ENCODE data around the gene SERTAD2.
A peak's percentile ranks its signal among the peaks of the same experiment; 100 is the strongest.

The SERTAD2 gene

DNA sequence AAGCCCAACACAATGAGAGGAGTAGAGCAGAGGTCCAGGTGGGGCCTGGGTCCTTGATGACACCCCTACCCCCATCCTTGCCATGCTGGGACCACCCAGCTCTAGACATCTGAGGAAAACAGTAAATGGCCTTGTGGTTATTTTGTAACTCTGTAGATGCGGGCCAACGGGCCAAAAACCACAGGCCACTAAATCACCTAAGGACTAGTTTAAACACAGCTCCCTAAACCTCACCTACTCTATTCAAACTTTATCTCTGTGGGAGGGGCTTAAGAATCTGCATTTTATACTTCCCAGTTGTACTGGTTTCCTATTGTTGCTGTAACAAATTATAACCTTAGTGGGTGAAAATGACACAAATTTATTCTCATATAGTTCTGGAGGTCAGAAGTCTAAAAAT is 19.0 kb upstream of the SERTAD2 start:
- DNase-seq (ENCODE audit: low read depth): no peak

DNA sequence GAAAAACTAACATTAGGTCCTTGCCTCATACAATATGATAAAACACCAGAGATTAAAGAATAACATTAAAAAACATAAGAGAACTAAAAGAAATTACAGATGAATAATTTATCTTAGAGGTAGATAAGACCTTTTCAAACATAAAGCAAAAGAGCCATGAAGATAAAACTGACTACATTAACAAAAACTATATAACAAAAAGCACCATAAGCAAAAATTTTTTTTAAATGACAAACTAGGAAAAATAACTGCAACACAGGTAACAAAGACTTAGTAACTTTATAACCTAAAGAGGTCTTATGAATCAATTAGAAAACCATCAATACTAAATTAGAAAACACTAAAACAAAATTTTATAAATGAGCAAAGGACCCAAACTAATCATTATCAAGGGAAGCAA is 16.3 kb upstream of the SERTAD2 start:
- no peak for DNase-seq (ENCODE audit: low read depth)

DNA sequence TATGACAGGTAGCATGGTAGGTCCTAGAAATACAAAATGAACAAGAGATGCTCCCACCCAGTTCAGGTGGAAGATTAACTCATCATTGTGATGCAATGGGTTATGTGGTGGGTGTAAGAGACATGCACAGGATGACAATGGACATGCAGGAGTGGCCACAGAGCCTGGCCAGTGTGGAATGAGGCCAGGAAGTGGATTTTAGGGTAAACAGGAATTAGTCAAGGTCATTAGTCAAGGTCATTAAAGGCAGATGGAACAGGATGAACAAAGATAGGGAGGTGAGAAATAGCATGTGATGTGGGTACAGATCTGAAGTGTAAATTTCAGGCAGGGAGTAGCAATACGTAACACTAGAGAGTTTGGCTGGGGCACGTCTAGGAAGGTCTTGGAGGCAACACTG is 15.6 kb upstream of the SERTAD2 start:
- no peak for DNase-seq (ENCODE audit: low read depth)

DNA sequence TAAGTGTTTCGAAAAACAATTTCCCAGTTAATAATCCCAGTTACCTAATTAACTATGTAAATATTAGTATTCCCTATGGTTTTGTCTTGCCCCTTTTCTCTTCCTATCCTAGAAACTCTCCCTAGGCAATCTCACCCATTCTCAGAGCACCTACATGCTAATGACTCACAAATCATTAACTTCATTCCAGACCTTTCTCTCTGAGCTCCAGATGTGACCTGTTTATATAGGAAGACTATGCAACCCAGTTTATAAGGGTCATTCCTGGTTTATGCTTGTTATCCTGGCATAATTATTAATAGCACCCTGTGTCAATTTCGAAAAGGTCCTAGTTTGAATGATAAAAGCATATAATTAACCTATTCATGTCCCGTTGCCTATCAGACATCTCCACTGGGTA is 14.8 kb upstream of the SERTAD2 start:
- no peak for DNase-seq (ENCODE audit: low read depth)

DNA sequence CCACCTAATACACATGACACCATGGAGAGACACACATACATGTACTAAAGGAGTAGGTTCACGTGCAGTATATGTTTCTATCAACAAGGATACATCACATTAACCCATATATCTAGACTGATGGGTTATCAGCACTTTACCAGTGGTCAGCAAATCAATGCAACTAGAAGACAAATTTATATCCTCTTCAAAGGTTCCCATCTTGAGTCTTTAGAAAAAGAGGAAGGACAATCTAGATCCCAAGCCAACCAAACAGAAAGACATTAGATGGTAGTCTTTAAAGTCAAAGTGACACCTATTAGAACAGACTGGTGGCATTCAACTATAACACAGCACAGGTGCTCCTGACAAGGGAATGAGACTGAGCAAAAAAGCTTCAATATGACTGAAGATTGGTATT is 13.8 kb upstream of the SERTAD2 start:
- DNase-seq (ENCODE audit: low read depth): no peak

DNA sequence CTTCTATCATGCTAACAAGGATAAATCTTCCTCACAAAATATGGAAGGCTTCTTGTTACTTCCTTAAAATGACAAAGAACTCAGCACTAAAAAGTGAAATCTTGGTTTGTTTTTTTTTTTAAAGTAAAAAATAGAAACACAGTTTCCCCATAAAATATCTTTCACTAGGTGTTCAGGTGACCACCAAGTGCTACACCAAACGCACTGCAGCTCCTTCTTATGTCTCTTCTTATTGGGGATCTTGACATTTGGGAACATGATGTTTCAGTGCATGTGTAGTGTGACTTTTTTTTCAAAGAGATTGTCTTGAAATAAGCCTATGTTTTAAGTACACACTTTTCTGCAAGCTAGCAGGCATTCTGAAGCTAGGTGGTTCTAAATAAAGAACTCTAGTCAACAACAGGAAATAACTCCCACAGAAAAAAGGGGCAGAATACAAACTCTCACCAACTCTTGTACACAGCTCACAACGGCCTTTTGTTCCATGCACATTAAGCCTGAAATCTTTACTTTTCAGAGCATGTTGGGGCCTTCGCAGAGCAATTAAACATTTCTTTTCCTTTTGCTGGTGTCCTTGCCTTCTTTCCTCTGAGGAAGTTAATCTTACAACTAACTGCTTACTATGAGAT is 13.2 kb upstream of the SERTAD2 start:
- DNase-seq (ENCODE audit: low read depth): no peak

DNA sequence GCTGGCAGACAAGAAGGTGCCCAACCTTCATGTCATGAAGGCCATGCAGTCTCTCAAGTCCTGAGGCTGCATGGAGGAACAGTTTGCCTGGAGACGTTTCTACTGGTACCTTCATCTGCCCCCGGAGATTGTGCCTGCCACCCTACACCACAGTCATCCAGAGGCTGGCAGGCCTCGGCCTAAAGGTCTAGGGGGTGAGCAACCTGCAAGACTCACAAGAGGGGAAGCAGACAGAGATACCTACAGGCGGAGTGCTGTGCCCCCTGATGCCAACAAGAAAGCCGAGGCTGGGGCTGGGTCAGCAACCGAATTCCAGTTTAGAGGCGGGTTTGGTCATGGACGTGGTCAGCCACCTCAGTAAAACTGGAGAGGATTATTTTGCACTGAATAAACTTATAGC is 12.0 kb upstream of the SERTAD2 start:
- DNase-seq (ENCODE audit: low read depth): no peak

DNA sequence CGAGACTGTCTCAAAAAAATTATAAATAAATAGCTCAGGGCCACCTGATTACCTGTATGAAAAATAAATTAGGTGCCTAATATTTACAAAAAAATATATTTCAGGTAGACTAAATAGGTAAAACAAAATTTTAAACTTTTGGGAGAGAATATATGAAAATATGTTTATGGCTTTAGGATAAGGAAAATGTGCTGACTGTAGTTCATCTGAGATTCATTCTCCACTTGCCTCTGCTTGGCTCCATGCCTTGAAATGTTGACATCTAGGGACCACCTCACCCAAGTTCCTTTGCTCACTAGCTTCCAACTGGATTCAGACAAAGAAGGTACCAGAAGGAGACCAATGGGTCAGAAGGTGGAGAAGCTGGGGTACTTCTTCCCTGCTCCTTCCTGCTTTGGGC is 9.7 kb upstream of the SERTAD2 start:
- DNase-seq (ENCODE audit: low read depth): no peak

DNA sequence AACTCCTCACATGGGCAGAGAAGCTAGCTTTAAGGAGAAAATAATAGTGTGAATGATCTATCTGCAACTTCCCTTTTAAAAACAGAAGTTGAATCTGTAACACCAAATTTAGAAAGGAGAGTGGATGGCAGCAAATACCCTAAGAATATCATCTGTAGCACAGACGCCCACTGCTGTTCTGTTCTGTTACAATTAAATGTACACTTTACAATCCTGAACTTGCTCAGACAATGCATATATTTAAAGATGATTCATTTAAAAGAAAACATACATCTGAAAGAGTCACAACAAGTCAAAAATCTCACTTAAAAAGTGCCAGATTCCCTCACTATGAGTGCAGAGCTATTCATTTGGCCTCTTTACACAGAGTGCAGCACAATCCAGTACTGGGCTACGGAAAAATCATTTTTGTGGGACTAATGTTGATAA is 8.0 kb upstream of the SERTAD2 start:
- no peak for DNase-seq (ENCODE audit: low read depth)

DNA sequence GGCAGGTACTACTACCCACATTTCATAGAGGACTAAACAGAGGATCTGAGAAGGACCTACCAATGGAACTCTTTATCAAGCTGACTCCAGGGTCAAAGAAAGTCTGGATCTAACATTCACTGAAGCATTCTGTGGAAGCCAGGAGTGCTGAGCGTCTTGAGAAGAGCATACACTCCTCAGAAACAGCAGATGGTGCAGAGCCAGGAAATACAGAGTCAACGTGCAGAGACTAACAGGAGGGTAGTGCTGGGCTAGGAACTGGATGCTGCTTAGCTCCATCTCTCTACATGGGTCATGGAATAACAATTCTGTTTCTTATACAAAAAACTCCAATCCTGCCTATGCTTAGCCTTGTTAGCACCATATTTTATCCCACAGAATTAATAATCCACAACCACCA is 5.5 kb upstream of the SERTAD2 start:
- no peak for DNase-seq (ENCODE audit: low read depth)

DNA sequence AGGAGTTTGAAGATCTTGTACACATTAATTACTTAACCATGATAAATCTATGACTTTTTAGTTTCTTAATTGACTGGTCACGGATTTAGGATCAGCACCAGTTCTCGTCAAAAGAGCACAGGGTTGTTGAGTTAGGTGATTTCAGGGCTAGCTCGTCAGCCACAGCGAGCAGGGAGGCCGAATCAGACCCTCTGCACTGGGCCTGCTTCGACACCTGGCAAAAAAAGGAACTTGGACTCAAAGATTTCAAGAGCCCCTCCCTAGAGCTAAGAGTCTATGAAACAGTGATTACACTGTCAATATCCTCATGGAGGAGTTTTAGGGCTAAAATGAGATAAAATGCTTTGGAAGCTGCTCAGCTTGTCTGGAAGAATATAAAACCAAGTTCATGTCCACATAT is 4.6 kb upstream of the SERTAD2 start:
- DNase-seq (ENCODE audit: low read depth): no peak

DNA sequence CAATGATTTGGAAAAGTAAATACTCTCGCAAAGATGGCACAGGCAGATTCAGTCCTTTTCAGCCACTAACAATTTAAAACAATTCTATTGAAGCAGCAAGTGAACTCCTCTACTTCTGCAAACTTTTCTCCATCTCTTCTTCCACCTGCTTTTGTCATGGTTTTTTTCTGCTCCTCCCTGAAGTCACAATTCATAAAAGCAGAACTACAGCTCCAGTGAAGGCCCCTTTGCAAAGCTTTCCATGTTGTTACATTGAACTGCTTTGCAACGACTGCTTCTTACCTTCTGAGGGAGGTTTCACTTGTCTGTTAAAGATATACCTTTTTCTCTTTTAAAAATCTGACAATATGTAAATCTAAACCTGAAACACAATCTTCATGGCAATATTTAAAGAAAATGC is 3.7 kb upstream of the SERTAD2 start:
- no peak for DNase-seq (ENCODE audit: low read depth)

DNA sequence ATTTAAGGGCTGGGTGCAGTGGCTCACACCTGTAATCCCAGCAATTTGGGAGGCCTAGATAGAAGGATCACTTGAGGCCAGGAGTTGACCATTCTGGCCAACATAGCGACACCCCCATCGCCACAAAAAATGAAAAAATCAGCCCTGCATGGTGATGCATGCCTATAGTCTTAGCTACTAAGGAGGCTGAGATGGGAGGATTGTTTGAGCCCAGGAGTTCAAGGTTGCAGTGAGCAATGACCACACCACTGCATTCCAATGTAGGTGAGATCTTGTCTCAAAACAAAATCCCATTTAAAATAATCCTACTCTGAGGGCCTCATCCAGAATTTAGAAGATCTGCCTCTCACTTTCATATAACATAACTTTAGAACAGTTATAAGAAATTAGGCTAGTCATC is 2.7 kb upstream of the SERTAD2 start:
- DNase-seq (ENCODE audit: low read depth): no peak

DNA sequence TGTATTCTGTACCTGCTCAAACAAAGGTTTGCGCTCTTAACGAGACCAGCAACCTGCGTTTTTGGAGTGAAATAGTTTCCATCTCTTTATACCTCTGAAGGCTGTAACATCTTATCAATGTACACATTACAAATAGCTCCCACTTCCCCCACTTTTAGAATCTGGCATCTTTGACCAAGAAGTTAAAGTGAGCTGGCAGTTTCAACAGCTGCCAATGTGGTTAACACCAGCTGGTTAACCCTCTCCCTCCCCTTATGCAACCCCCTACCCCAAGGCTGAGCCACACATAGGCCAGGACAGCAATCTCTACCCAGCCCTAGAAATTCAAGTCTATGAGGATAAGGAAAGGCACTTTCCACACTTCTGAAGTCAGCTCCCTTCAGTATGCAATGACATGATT is 2.2 kb upstream of the SERTAD2 start:
- no peak for DNase-seq (ENCODE audit: low read depth)

DNA sequence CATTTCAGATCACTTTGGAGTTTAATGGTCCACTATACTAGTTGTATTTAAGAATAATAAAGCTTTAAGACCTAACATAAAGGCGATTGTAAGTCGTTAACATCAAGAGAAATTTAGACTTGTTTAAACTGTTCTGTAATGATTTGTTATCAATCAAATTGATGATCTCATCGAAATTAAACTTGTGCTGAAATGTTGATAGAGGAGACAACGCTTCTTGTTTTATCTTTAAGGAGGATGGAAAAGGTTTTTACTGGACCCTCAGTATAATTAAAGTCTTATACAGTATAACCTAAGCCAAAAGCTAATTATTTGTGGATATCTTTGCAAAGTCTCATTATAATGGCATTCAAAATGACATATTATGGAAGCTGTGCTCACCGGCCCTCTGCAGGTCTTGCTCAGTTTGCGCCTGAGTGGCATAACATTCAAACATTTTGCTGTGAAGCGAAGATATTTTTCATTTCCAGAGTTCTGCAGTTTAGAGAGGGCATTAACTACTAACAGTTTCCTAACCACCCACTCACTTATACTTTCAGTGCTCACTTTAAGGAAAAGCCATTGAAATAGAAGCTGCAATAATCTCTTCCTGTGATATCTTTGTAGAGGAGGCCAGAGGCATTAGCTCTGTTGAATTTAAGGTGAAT is 1.4 kb upstream of the SERTAD2 start:
- no peak for DNase-seq (ENCODE audit: low read depth)

DNA sequence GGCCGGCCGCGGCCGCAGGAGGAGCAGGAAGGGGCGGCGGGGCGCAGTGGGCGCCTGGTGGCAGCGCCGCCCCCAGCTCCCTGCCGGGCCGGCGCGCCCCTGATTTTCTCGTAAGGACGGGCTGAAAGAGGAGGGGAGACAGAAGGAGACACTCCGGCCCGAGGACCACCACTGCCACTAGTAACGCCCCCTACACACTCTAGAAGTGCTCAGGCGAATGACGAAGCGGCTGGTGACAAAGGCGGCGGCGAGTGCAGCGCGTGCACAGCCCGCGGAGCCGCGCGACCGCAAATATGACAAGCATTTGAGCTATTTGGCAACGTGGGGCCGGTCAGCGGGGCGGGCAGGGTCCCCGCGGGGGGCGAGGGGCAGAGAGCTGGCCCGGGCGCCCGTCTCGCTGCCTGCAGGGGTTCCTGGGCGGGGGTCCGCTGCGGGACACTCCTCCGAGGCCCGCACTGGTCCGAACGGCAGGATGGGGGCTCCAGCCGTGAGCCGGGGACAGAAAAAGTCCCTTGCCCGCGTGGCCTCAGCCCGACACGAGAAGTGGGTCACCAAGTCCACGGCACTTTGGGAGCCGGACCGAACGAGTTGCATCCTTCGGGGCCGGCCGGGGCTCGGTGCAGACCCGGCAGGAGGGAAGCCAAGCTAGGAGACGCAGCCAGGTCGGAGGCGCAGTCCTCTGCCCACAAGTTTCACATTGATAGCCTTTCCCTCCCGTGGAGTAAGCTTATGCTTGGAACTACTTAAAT is 524 bp upstream of the SERTAD2 start:
- DNase-seq (ENCODE audit: low read depth): peak; percentile 51

DNA sequence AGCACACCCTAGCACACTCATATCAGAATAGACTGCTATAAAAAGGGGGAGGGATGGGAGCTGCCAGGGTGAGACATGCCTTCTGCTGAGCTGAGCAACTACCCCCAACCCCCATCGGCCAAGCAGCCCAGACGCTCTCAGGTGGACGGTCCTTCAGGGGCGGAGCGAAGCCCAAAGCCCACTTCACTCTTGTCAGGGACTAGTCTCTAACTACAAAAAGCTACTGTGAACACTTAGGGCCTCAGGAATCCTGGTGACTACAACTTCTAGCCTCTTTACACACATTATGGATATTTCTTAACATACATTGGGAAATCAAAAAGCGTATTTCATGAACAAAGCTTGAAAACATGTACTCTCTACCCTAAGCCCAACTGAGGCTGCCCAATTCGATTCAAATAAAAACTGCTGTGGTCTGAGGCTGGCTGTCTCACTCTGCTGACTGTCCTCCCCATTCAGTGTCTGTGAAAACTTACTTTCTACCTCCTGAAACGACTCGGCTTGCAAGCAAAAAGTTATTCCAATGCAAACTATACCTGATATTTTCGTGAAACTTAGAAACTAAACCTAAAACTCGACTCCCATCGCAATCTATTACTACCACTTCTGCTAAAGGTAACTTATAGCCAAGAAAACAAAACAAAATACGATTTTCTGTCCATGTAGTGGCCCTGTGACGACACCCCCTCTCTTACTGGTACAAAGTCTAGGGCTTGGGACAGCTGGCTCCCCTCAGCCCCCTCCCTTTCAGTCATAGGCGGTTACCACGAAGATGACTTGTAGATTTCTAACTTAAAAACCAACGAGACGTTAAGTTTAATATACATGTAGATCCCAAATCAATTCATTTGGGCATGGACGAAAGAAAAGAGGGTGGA is 1.2 kb downstream of the SERTAD2 start:
- DNase-seq (ENCODE audit: low read depth): no peak

DNA sequence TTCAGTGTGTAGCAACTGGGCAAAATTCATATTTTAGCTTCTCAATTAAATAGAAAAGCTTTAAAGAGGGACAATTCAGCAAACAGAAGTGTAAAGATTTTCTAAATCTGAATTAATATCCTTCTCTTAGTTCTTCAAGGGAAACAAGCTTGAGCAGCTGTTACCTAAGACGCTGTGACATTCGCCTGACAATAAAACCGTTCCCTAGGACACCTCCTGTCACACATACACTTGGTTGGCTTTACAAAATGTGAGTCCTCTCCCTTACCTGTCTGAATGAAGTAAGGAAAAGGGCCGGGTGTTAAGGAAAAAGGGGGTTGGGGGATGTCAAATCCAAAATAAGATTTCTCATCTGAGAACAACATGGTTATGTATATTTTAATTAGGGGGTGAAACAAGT is 2.1 kb downstream of the SERTAD2 start:
- DNase-seq (ENCODE audit: low read depth): no peak

DNA sequence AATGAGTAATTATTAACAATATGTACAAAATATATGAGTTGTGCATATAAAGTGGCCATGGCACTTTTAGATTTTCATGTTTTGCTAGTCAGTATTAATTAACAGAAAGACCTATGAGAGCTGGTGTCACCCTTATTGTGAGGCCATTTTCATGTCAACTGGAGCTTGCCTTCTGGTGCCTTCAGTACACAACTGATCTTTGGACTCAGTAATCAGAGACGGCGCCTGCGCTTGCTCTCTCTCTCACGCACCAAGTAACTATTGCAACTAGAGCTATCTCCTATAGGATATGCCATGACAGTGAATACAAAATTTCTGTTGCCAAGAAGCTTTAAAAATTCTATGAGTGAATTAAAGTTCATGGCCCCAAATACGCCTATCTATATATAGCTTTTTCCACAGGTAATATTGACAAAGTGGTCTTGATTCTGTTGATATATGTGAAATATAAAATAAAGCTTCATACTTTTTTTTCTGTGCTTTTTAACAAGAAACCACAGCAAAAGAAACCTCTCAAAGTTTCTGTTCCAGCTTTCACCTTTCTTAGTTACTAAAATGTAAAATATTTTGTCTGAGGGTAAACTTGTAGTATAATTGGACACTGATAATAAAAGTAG is 2.9 kb downstream of the SERTAD2 start:
- DNase-seq (ENCODE audit: low read depth): no peak

DNA sequence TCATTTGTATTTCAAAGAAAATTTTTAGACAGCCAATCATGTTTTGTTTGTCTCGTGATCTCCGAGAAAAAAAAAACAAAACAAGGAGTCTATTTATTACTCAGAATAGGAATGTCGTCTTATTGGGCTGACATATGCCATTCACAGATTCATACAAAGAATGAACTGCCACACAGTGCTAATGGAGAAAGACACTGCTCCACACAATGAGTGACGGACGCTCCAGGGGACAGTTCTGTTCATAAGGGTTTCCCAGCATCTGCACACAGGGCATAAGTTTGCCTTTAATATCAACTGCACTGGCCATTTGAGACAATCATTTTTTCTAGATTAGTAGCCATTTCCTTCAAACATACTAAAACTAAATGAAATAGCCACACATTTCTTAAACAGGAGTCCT is 3.4 kb downstream of the SERTAD2 start:
- no peak for DNase-seq (ENCODE audit: low read depth)

DNA sequence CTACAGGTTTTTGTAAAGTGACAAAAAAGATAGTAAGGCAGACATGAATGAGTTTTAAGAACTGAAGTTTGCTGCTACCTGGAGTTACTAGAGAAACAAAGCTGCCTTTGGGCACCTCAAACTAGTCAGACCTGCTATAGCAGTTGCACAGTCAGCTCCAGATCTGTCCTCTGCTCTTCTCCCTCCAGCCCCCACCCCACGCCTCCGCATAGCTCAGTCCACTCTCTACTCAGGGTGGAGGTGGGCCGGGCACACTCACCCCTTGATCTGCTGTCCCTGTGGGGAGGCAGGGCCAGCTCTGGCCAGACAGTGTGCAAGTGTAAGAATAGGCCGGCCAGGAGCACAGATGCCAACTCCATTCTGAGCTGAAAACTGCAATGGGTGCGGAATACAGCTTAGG is 4.1 kb downstream of the SERTAD2 start:
- no peak for DNase-seq (ENCODE audit: low read depth)

DNA sequence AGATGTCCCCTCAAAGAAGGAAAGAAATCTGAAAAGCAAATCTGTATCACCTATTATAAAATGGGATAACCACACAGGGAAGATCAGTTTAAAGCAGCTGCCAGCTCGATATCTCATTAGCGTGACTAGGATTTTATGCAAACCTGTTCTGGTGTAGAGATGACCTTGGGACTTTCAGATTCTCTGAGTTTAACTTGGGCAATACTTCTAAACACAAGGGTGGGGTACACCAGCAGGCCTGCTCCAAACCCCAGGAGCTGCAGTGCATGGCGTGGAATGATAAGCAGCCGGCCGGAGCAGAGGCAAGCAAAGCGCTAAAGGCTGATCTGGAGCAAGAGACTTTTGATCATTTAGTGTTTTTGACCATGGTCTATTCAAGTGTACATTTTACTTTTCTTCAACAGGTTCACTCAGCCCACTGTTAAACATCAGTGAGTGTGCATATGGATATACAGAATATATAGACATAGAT is 4.7 kb downstream of the SERTAD2 start:
- DNase-seq (ENCODE audit: low read depth): no peak
